H1 (cell line): Measurements from ENCODE around the gene FAF2. TPM values are rescaled to one million over a fixed set of nuclear protein-coding genes. Genes with fewer than 3 reads are reported as not detected.

Experiments used
- EGR1 ChIP-seq: IDR thresholded peaks from 2 replicates; pipeline ENCODE4 v1.6.1; 2011; ENCODE audit warnings: low read depth, low read length, borderline replicate concordance
- POLR2AphosphoS5 ChIP-seq: IDR thresholded peaks from 2 replicates; pipeline ENCODE4 v1.6.1; 2011; ENCODE audit warnings: low read depth, low read length
- POU5F1 ChIP-seq: IDR thresholded peaks from 2 replicates; pipeline ENCODE4 v1.6.1; 2011; ENCODE audit warnings: low read depth, mild to moderate bottlenecking, low read length, moderate library complexity
- RXRA ChIP-seq: IDR thresholded peaks from 2 replicates; pipeline ENCODE4 v1.6.1; 2011; ENCODE audit warnings: low read depth, mild to moderate bottlenecking, low read length, moderate library complexity; ENCODE audit not compliant: insufficient read depth
- SIN3A ChIP-seq, 2 experiments: IDR thresholded peaks in 1 of 2; conservative IDR thresholded peaks in 1 of 2; 2 replicates each; pipeline ENCODE4 v1.6.1; 2011 to 2012; ENCODE audit warnings: low read length in 2 of 2, improper control_type of control experiment in 1 of 2, low read depth in 1 of 2, mild to moderate bottlenecking in 1 of 2
- SRF ChIP-seq: IDR thresholded peaks from 2 replicates; pipeline ENCODE4 v1.6.1; 2011; ENCODE audit warnings: mild to moderate bottlenecking, low read depth, low read length, moderate library complexity
- TAF1 ChIP-seq: IDR thresholded peaks from 2 replicates; pipeline ENCODE4 v1.6.1; 2011; ENCODE audit warnings: mild to moderate bottlenecking, low read depth, low read length
- TCF12 ChIP-seq: IDR thresholded peaks from 2 replicates; pipeline ENCODE4 v1.6.1; 2011; ENCODE audit warnings: low read depth, mild to moderate bottlenecking, low read length
- YY1 ChIP-seq: IDR thresholded peaks from 2 replicates; pipeline ENCODE4 v1.6.1; 2011; ENCODE audit warnings: low read depth, mild to moderate bottlenecking, low read length
- polyA plus RNA-seq, 7 experiments: library from polyadenylated mRNA; depleted of rRNA in 3 of 7; stranded (reverse) in 5 of 7; unstranded in 2 of 7; fragments of >200 nt in 5 of 7; fragments of 200-250 nt in 2 of 7; gene quantifications; 1 replicate in 5 of 7; 2 replicates in 1 of 7; 4 replicates in 1 of 7; pipeline versions ENCODE4 v1.2.1 to v1.2.3, GENCODE V29; 2011 to 2013; ENCODE audit warnings: missing spikeins in 2 of 7, mixed read lengths in 2 of 7
- total RNA-seq: library from RNA; stranded (reverse); fragmentation: NEBNext Ultra II Directional; extraction: Animal tissue kit (Norgen Biotek cat#: 25700); gene quantifications from 2 replicates; pipeline ENCODE4 v1.2.1, GENCODE V29; 2021
- TF ChIP-seq, protein P1 (sequence below): IDR thresholded peaks from 2 replicates; pipeline ENCODE4 v1.6.1; 2011; ENCODE audit warnings: low read depth, mild to moderate bottlenecking, low read length; ENCODE audit not compliant: insufficient read depth

Gene FAF2
- total and polyA plus RNA-seq, 2 of the 8 experiments (the other 6 are each of a cell fraction or from before 2014, with no cell fraction given) = 20.8 to 35.8 TPM

DNA sequence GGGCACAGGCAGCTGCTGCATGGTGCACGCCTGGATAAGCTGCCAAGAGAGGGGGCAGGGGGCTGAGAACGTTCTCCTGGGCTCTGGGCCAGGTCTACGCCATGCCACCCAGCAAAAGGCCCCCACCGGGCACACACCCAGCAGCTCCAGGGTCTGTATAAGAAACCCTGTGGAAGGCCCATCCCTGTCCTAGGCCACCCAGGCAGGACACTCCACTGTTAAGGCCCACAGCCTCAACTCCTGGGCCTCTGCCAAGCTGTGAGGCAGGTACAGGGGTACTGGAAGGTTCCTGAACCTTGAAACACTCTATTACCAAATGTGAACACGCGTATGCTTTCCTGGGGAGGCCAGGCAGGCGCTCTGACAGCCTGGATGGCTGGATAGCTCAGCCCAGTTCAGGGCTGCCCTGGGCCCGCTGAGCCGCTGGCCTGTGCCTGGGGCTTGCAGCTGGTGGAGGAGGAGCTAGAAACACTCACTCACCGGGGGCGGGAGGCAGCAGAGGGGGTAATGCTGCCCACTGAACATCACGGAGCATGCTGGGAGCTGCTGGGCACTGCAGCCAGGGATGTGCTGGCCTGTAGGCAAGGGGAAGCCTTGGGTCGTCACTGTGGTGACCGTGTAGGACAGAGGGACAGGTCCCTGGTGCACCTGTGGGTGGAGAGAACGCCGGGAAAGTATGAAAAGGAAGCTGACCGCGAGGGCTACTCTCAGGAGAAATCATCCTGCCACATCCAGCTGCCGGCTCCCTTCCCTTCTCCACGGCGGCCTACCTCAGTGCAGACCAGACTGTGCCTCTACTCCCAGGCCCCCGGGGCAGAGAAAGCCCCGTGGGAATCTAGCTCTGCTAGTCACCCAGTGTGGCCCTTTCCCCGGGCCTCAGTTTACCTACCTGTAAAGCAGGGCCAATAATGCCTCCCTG is 83.1 kb downstream of the FAF2 start (continued):
- TF ChIP-seq POLR2AphosphoS5 = no peak; the same call in 1 of the 2 replicates
- no peak for TF ChIP-seq TAF1
- no peak for TF ChIP-seq RXRA
- TF ChIP-seq, protein P1, sequence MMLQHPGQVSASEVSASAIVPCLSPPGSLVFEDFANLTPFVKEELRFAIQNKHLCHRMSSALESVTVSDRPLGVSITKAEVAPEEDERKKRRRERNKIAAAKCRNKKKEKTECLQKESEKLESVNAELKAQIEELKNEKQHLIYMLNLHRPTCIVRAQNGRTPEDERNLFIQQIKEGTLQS = no peak
- no peak for TF ChIP-seq YY1
- no peak for TF ChIP-seq EGR1
- no peak for TF ChIP-seq SIN3A (conservative IDR thresholded peaks at IDR 0.05 in 1 of 2, IDR thresholded peaks at IDR 0.05 in 1 of 2; ENCODE audit: low read depth in 1 of 2, low read length in 2 of 2)
- no peak for TF ChIP-seq POU5F1
- TF ChIP-seq SRF = no peak
- TF ChIP-seq TCF12 = no peak
